ENCODE data around the gene ADAMTS7. TPM values are rescaled to one million over a fixed set of nuclear protein-coding genes. Genes with fewer than 3 reads are reported as not detected.
"Not testable (repeated sequence)": the region's sequence is repeated elsewhere in the genome, so short reads cannot be mapped to it uniquely, and the experiment has no call there.

ADAMTS7 gene
- total RNA-seq, 4 donors from 2014 or later: 0.95 to 4.8 (median 1.7) TPM

DNA sequence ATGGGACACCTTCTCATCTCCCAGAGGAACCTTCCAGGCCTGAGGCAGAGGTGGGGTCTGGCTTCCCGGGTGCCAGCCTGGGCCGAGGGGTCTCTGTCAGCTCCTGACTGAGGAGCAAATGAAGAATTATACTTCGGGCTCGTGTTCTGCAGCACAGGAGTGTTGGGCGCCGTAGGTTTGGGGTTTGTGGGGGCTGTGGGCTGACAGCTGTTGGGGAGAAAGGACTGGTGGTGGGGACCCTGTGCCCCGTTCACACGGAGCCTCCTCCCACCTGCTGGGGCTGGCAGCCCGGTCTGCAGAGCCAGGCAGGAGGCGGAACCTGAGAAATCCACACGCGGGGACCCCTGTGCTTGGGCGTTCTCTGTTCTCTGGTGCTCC lies 59.7 kb downstream of the ADAMTS7 start:
- no peak for DNase-seq
- Histone ChIP-seq H3K4me3 (no peak overlapping the region), H3K36me3 (no peaks in the 10 kb centered on the region), H3K4me1 (peaks cover 3 to 13% (median 3%) of the 10 kb centered on the region in 4 donors), H3K9me3 (no peaks in the 10 kb centered on the region), H3K27ac (no peak overlapping the region), H3K27me3 (no peaks in the 10 kb centered on the region)
- intact Hi-C loops (cut with DNase I; ENCODE audit: low total_unique reads): no loop called here
- TF ChIP-seq POLR2A (IDR thresholded peaks at IDR 0.05): no peak
- no peak for TF ChIP-seq EP300 (IDR thresholded peaks at IDR 0.05; ENCODE audit: low read depth)
- TF ChIP-seq, protein P1, sequence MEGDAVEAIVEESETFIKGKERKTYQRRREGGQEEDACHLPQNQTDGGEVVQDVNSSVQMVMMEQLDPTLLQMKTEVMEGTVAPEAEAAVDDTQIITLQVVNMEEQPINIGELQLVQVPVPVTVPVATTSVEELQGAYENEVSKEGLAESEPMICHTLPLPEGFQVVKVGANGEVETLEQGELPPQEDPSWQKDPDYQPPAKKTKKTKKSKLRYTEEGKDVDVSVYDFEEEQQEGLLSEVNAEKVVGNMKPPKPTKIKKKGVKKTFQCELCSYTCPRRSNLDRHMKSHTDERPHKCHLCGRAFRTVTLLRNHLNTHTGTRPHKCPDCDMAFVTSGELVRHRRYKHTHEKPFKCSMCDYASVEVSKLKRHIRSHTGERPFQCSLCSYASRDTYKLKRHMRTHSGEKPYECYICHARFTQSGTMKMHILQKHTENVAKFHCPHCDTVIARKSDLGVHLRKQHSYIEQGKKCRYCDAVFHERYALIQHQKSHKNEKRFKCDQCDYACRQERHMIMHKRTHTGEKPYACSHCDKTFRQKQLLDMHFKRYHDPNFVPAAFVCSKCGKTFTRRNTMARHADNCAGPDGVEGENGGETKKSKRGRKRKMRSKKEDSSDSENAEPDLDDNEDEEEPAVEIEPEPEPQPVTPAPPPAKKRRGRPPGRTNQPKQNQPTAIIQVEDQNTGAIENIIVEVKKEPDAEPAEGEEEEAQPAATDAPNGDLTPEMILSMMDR (IDR thresholded peaks at IDR 0.05): no peak
- no peak for TF ChIP-seq POLR2AphosphoS5 (IDR thresholded peaks at IDR 0.05)
- in situ Hi-C loops (cut with MboI; ENCODE audit: low pct_ligation_motif_present in 1 of 4, low pct_unique_long_range_greater_than_20kb in 1 of 4, low sequenced_read_pairs in 3 of 4): no loop called here
- WGBS, 2 donors (ENCODE audit: low coverage in 1 of 2): 68% methylated on average over 11 of the region's 13 CpGs; no CpG with 5 or more reads in 1 of the 2 donors

DNA sequence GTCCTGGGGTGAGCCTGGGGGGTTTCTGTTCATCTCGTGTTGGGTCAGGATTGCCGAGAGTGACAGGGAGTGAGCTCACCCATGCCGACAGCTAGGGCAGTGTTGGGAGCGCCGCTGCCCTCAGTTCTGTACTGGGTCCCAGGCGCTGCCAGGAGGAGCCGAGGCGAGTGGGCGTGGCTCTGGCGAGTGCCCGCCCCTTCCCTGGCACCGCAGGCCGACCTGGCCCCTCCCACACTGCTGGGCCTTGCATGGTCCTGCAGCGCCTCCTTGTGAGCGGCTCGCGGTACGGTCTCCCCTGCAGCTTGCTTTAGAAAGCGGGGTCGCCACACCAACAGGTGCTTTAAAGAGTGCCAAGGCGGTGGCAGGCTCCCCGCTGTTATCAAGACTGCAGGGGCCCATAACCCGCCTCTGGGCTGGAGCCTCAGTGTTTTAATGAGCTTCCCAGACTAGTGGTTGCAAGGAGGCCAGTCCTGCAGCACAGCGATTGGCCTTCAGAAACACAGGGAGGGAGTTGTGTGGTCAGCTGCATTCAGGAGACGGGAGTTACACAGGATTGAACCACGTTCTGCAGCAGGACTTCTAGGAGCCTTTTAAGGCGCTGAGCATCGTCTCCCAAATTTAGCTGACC lies 60.2 kb downstream of the ADAMTS7 start:
- H3K4me1 ChIP-seq: peaks cover under 1 to 10% (median 3%) of the 10 kb centered on the region in 4 donors

DNA sequence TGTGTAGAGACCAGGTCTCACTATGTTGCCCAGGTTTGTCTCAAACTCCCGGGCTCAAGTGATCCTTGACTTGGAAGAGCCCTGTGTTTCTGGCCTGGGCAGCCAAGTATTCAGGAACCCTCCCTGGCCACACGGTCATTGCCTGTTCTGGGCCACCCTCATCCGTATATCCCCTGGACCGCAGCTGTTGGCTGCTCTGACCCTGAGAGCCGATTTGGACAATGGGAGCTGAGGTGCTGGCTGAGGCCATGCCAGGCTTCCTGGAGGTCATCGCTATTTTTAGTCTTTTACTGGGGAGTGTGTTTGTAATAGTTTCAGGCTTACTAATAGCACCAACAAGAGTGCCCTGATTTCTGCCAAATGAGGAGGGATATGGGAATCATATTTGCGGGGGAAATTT lies 60.7 kb downstream of the ADAMTS7 start:
- no peak for DNase-seq
- intact Hi-C loops (cut with DNase I; ENCODE audit: low total_unique reads): no loop called here
- Histone ChIP-seq H3K9me3 (no peaks in the 10 kb centered on the region), H3K27me3 (no peaks in the 10 kb centered on the region), H3K4me3 (peak overlapping the region in 1 of 4 donors; percentile 2), H3K36me3 (no peaks in the 10 kb centered on the region), H3K27ac (peak overlapping the region; percentile 29 to 42 (median 34)), H3K4me1 (peaks cover 0 to 5% (median 3%) of the 10 kb centered on the region in 4 donors)
- in situ Hi-C loops (cut with MboI; ENCODE audit: low pct_ligation_motif_present in 1 of 4, low pct_unique_long_range_greater_than_20kb in 1 of 4, low sequenced_read_pairs in 3 of 4): no loop called here
- WGBS, 2 donors (ENCODE audit: low coverage in 1 of 2): 40 to 54% methylated on average over 1 to 7 of the region's 7 CpGs
- no peak for TF ChIP-seq POLR2A (IDR thresholded peaks at IDR 0.05)
- no peak for TF ChIP-seq POLR2AphosphoS5 (IDR thresholded peaks at IDR 0.05)
- TF ChIP-seq, protein P1 (IDR thresholded peaks at IDR 0.05): no peak
- no peak for TF ChIP-seq EP300 (IDR thresholded peaks at IDR 0.05; ENCODE audit: low read depth)

More for the DNA sequence above, 60.2 kb downstream of the ADAMTS7 start:
- Histone ChIP-seq H3K4me3 (peak overlapping the region in 1 of 4 donors; percentile 2), H3K27ac (peak overlapping the region in 3 of 4 donors; percentile 33 to 42 (median 35))
- TF ChIP-seq, protein P1 (IDR thresholded peaks at IDR 0.05): peak in 4 of 5 experiments; percentile 50 to 69 (median 55)
- H3K27me3 ChIP-seq; in situ Hi-C loops (cut with MboI; ENCODE audit: low pct_ligation_motif_present in 1 of 4, low pct_unique_long_range_greater_than_20kb in 1 of 4, low sequenced_read_pairs in 3 of 4); intact Hi-C loops (cut with DNase I; ENCODE audit: low total_unique reads); H3K36me3 ChIP-seq; H3K9me3 ChIP-seq: not testable (repeated sequence)
- peak; percentile 94 for DNase-seq
- 26% methylated on average over 6 of the region's 28 CpGs; no CpG with 5 or more reads in 1 of the 2 donors for whole genome bisulfite sequencing, 2 donors (ENCODE audit: low coverage in 1 of 2)

- intact Hi-C loops (cut with DNase I; ENCODE audit: low total_unique reads): no loop called here
- TF ChIP-seq POLR2A (IDR thresholded peaks at IDR 0.05) (no peak), POLR2AphosphoS5 (IDR thresholded peaks at IDR 0.05) (no peak), EP300 (IDR thresholded peaks at IDR 0.05; ENCODE audit: low read depth) (no peak)
- TF ChIP-seq, protein P1 (IDR thresholded peaks at IDR 0.05): no peak
- Histone ChIP-seq H3K9me3 (no peaks in the 10 kb centered on the region), H3K4me3 (no peak overlapping the region), H3K36me3 (no peaks in the 10 kb centered on the region), H3K4me1 (peaks cover 0 to 5% (median 3%) of the 10 kb centered on the region in 4 donors), H3K27ac (no peak overlapping the region), H3K27me3 (no peaks in the 10 kb centered on the region)
- 92 to 95% methylated on average over 13 to 16 of the region's 17 CpGs for whole genome bisulfite sequencing, 2 donors (ENCODE audit: low coverage in 1 of 2)
- peak; percentile 6 for DNase-seq
- in situ Hi-C loops (cut with MboI; ENCODE audit: low pct_ligation_motif_present in 1 of 4, low pct_unique_long_range_greater_than_20kb in 1 of 4, low sequenced_read_pairs in 3 of 4): loop anchor here in 1 of 4 donors (25.0 kb wide), 1 partner anchor 813 kb away; no protein-coding TSS in a partner anchor
These were observed 61.4 kb downstream of the ADAMTS7 start for GRCh38 chr15:78749831-78750230.

- 56 to 83% methylated on average over 3 to 7 of the region's 7 CpGs for WGBS, 2 donors (ENCODE audit: low coverage in 1 of 2)
- H3K27ac ChIP-seq; H3K9me3 ChIP-seq; intact Hi-C loops (cut with DNase I; ENCODE audit: low total_unique reads); H3K4me1 ChIP-seq; H3K4me3 ChIP-seq; H3K36me3 ChIP-seq; H3K27me3 ChIP-seq: not testable (repeated sequence)
- DNase-seq: peak; percentile 1
- in situ Hi-C loops (cut with MboI; ENCODE audit: low pct_ligation_motif_present in 1 of 4, low pct_unique_long_range_greater_than_20kb in 1 of 4, low sequenced_read_pairs in 3 of 4): loop anchor here in 1 of 4 donors (25.0 kb wide), 1 partner anchor 811 kb away; no protein-coding TSS in a partner anchor
These were observed 63.4 kb downstream of the ADAMTS7 start for GRCh38 chr15:78747877-78748276.

DNA sequence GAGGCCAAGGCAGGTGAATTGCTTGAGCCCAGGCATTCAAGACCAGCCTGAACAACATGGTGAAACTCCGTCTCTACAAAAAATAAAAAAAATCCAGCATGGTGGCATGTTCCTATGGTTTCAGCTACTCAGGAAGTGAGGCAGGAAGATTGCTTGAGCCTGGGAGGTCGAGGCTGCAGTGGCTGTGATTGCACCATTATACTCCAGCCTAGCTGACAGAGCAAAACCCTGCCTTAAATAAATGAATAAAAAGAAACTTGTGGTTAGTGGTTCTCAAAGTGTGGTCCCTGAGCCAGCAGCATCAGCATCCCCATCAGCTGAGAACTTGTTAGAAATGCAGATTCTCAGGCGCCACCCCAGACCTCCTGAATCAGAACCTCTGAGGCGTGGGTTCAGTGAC lies 69.6 kb downstream of the ADAMTS7 start:
- H3K4me3 ChIP-seq; H3K9me3 ChIP-seq; H3K36me3 ChIP-seq; H3K27ac ChIP-seq; H3K27me3 ChIP-seq; intact Hi-C loops (cut with DNase I; ENCODE audit: low total_unique reads); DNase-seq; H3K4me1 ChIP-seq: not testable (repeated sequence)
- in situ Hi-C loops (cut with MboI; ENCODE audit: low pct_ligation_motif_present in 1 of 4, low pct_unique_long_range_greater_than_20kb in 1 of 4, low sequenced_read_pairs in 3 of 4): loop anchor here in 1 of 4 donors (25.0 kb wide), 1 partner anchor 804 kb away; no protein-coding TSS in a partner anchor
- 38 to 75% methylated on average over 2 to 4 of the region's 4 CpGs for WGBS, 2 donors (ENCODE audit: low coverage in 1 of 2)
